Mesothelial cell of epicardium (in vitro differentiated cells): ENCODE results near the gene NCAM2. TPM values are rescaled to one million over a fixed set of nuclear protein-coding genes. Genes with fewer than 3 reads are reported as not detected.

ENCODE experiments used
- DNase-seq, 2 experiments: peaks; one replicate each; pipeline ENCODE4 v3.0.0; 2021; ENCODE audit warnings: low spot score in 2 of 2; ENCODE audit not compliant: unreplicated experiment in 2 of 2
- H3K27ac Mint-ChIP-seq: 2 replicates; pipeline ENCODE4 v1.8.0; 2021; ENCODE audit warnings: mixed read lengths
- H3K27me3 Mint-ChIP-seq: 2 replicates; pipeline ENCODE4 v1.8.0; 2021; ENCODE audit warnings: low read depth, mixed read lengths
- H3K36me3 Mint-ChIP-seq: 2 replicates; pipeline ENCODE4 v1.8.0; 2021; ENCODE audit warnings: mixed read lengths
- H3K4me1 Mint-ChIP-seq: 2 replicates; pipeline ENCODE4 v1.8.0; 2021; ENCODE audit warnings: mixed read lengths
- H3K4me3 Mint-ChIP-seq: 2 replicates; pipeline ENCODE4 v1.8.0; 2021; ENCODE audit warnings: mild to moderate bottlenecking, moderate library complexity, mixed read lengths
- H3K9me3 Mint-ChIP-seq: 2 replicates; pipeline ENCODE4 v1.8.0; 2021; ENCODE audit warnings: mixed read lengths
- CTCF ChIP-seq: fragments of 200-600 bp; sonication (generic); IDR thresholded peaks from one replicate; pipeline ENCODE4 v1.5.0; 2021; ENCODE audit warnings: antibody characterized with exemption; ENCODE audit not compliant: unreplicated experiment
- total RNA-seq: library from RNA; stranded (reverse); gene quantifications from 3 replicates; pipeline ENCODE4 v1.2.1, GENCODE V29; 2021

Gene NCAM2
- total RNA-seq, 1 donor from 2014 or later = 34.0 TPM

GRCh38 chr21:21165063-21165645, 166.9 kb downstream of the NCAM2 start:
- no peak overlapping the region for H3K27ac Mint-ChIP-seq
- no peak for DNase-seq
- no peak overlapping the region for H3K4me3 Mint-ChIP-seq
- peaks cover 20% of the 10 kb centered on the region for H3K9me3 Mint-ChIP-seq
- peaks cover 11% of the 10 kb centered on the region for H3K36me3 Mint-ChIP-seq
- TF ChIP-seq CTCF = no peak
- peaks cover 3% of the 10 kb centered on the region for H3K27me3 Mint-ChIP-seq
- peaks cover 6% of the 10 kb centered on the region for H3K4me1 Mint-ChIP-seq

DNA sequence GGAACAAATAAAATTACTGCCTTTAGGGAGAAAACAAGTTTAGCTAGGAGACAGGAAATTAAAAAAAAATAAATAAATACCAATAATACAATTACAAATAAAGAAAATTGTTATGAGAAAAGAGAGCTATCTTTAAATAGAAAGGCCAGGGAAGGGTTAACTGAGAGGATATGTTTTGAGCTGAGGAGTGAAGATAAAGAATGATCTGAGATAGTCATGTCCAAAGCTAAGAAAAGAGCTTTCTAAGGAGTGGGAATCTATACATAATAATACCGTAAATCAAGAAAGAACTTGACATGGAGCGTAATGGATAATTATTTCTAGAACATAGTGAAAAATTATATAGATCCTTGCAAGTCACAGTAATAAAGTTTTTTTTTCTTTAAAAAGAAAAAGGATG, 176.5 kb downstream of the NCAM2 start:
- Mint-ChIP-seq H3K27me3 (peaks cover 7% of the 10 kb centered on the region), H3K4me3 (no peak overlapping the region), H3K9me3 (no peaks in the 10 kb centered on the region), H3K36me3 (no peaks in the 10 kb centered on the region), H3K4me1 (peaks cover 8% of the 10 kb centered on the region), H3K27ac (no peak overlapping the region)
- no peak for TF ChIP-seq CTCF
- DNase-seq = no peak

DNA sequence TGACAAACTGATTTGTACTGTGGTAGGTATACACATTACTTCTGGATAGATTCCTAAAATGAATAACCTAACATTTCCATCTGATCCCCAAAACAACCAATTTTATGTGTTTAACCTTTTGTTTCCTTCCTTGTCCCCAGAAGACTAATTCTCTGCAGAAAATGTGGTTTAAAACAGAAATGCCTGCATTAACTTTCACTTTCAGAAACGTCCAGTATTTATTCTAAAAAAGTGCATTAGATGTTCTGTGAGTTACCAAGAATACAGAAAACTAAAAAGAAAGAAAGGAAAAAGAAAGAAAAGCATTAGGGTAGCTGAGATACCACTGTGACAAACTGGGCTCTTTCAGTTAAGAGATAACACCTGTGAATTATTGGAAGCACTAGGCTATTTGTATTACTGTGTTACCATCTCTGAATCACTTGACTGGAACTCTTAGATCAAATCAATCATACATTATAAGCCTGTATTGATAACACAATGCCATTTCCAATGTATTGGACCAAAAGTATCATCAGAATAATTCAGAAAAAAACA, 177.7 kb downstream of the NCAM2 start:
- no peak overlapping the region for H3K27ac Mint-ChIP-seq
- H3K27me3 Mint-ChIP-seq = peaks cover 7% of the 10 kb centered on the region
- no peak for TF ChIP-seq CTCF
- H3K9me3 Mint-ChIP-seq = no peaks in the 10 kb centered on the region
- DNase-seq = no peak
- no peaks in the 10 kb centered on the region for H3K36me3 Mint-ChIP-seq
- H3K4me1 Mint-ChIP-seq = peaks cover 9% of the 10 kb centered on the region
- H3K4me3 Mint-ChIP-seq = no peak overlapping the region

DNA sequence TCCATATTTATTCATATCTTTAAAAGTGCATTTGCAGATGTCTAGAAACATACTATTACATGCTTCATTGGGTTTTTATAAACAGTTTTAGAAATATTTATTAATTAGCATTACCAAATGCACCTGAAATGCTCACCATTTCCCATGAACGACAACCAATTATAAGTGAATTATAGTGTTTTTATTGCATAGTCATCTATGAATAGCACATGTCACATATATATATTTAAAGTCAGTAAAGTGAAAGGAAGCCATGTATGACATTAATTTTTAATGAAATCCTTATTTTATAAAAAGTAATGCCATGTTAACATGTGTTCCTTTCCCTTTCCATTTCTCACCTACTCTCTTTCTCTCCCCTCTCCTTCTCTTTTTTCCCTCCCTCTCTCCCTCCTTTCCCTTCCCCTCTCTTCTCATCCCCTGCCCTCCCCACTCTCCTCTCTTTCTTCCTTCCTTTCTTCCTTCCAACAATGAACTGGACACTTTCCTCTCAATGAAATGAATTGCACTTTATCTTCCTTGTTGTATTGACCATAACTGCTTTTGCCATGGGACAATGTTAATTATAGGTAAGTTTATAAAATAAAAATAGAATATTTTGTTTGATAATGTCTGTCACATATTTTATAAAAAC, 179.3 kb downstream of the NCAM2 start:
- no peaks in the 10 kb centered on the region for H3K9me3 Mint-ChIP-seq
- no peak overlapping the region for H3K4me3 Mint-ChIP-seq
- no peaks in the 10 kb centered on the region for H3K36me3 Mint-ChIP-seq
- no peak overlapping the region for H3K27ac Mint-ChIP-seq
- peaks cover 17% of the 10 kb centered on the region for H3K4me1 Mint-ChIP-seq
- DNase-seq = no peak
- TF ChIP-seq CTCF = no peak
- peaks cover 7% of the 10 kb centered on the region for H3K27me3 Mint-ChIP-seq

- Mint-ChIP-seq H3K4me3 (no peak overlapping the region), H3K27me3 (peaks cover 9% of the 10 kb centered on the region), H3K9me3 (no peaks in the 10 kb centered on the region), H3K36me3 (no peaks in the 10 kb centered on the region), H3K27ac (no peak overlapping the region), H3K4me1 (peaks cover 25% of the 10 kb centered on the region)
- TF ChIP-seq CTCF = no peak
- no peak for DNase-seq
Measured at GRCh38 chr21:21179619-21180298, 181.6 kb downstream of the NCAM2 start.
